ENCODE results near the gene ACTA1.
"Not testable (repeated sequence)": the region's sequence is repeated elsewhere in the genome, so short reads cannot be mapped to it uniquely, and the experiment has no call there.

The ACTA1 gene

GRCh38 chr1:229434005-229434640 lies at the start of gene ACTA1:
Gene ACTA1, minus strand, starts transcription at chr1:229434094. Its CDS starts 979 bp downstream, at chr1:229433115.
- DNase-seq (ENCODE audit: low read depth, low spot score): no peak

GRCh38 chr1:229482511-229482910 lies 48.6 kb upstream of the ACTA1 start:
- DNase-seq (ENCODE audit: low read depth, low spot score): no peak

GRCh38 chr1:229480495-229480894 lies 46.6 kb upstream of the ACTA1 start:
- DNase-seq (ENCODE audit: low read depth, low spot score): no peak

GRCh38 chr1:229479660-229480399 lies 45.9 kb upstream of the ACTA1 start:
- DNase-seq (ENCODE audit: low read depth, low spot score): no peak

- no peak for DNase-seq (ENCODE audit: low read depth, low spot score)
Observed at GRCh38 chr1:229478852-229479251, 45.0 kb upstream of the ACTA1 start.

GRCh38 chr1:229475859-229476258 lies 42.0 kb upstream of the ACTA1 start:
- not testable (repeated sequence) for DNase-seq (ENCODE audit: low read depth, low spot score)

GRCh38 chr1:229474509-229474908 lies 40.6 kb upstream of the ACTA1 start:
- no peak for DNase-seq (ENCODE audit: low read depth, low spot score)

- no peak for DNase-seq (ENCODE audit: low read depth, low spot score)
Observed at GRCh38 chr1:229471175-229471574, 37.3 kb upstream of the ACTA1 start.

- no peak for DNase-seq (ENCODE audit: low read depth, low spot score)
Observed at GRCh38 chr1:229470406-229471043, 36.6 kb upstream of the ACTA1 start.

- no peak for DNase-seq (ENCODE audit: low read depth, low spot score)
Observed at GRCh38 chr1:229466887-229467286, 33.0 kb upstream of the ACTA1 start.

- DNase-seq (ENCODE audit: low read depth, low spot score): no peak
Observed at GRCh38 chr1:229464672-229465071, 30.8 kb upstream of the ACTA1 start.

- no peak for DNase-seq (ENCODE audit: low read depth, low spot score)
Observed at GRCh38 chr1:229461032-229461668, 27.3 kb upstream of the ACTA1 start.

- DNase-seq (ENCODE audit: low read depth, low spot score): no peak
Observed at GRCh38 chr1:229459815-229460214, 25.9 kb upstream of the ACTA1 start.

GRCh38 chr1:229457436-229457835 lies 23.5 kb upstream of the ACTA1 start:
- DNase-seq (ENCODE audit: low read depth, low spot score): no peak

- DNase-seq (ENCODE audit: low read depth, low spot score): peak; percentile 38
Observed at GRCh38 chr1:229456016-229456415, 22.1 kb upstream of the ACTA1 start.

- no peak for DNase-seq (ENCODE audit: low read depth, low spot score)
Observed at GRCh38 chr1:229454056-229454455, 20.2 kb upstream of the ACTA1 start.

GRCh38 chr1:229452956-229453801 lies 19.3 kb upstream of the ACTA1 start:
- DNase-seq (ENCODE audit: low read depth, low spot score): no peak

- no peak for DNase-seq (ENCODE audit: low read depth, low spot score)
Observed at GRCh38 chr1:229448845-229449244, 15.0 kb upstream of the ACTA1 start.

- no peak for DNase-seq (ENCODE audit: low read depth, low spot score)
Observed at GRCh38 chr1:229448354-229448753, 14.5 kb upstream of the ACTA1 start.

GRCh38 chr1:229447809-229448252 lies 13.9 kb upstream of the ACTA1 start:
- DNase-seq (ENCODE audit: low read depth, low spot score): no peak

- DNase-seq (ENCODE audit: low read depth, low spot score): no peak
Observed at GRCh38 chr1:229445828-229446227, 11.9 kb upstream of the ACTA1 start.

All from astrocyte of the hippocampus (primary cell).